ENCODE measurements around the gene SH2D3C. TPM values are rescaled to one million over a fixed set of nuclear protein-coding genes. Genes with fewer than 3 reads are reported as not detected.

SH2D3C gene
- total and polyA plus RNA-seq, 2 of the 8 experiments (the other 6 are each of a cell fraction or from before 2014, with no cell fraction given), result 6.4 to 8.1 TPM

- no peak for TF ChIP-seq CHD7 (IDR thresholded peaks at IDR 0.05; ENCODE audit: insufficient replicate concordance, low read length)
- TF ChIP-seq NRF1 (IDR thresholded peaks at IDR 0.05; ENCODE audit: low read depth, low read length), result no peak
Observed at GRCh38 chr9:127708952-127709587, 69.4 kb downstream of the SH2D3C start (continued).
